Esophagus mucosa (tissue), 1 donor: ENCODE results near the gene NOL3. TPM values are rescaled to one million over a fixed set of nuclear protein-coding genes. Genes with fewer than 3 reads are reported as not detected.

Experiments used
- ATAC-seq: fragments of 200-7000 bp; cut with Tn5 transposase; one replicate; pipeline ENCODE4 v1.9.1; 2020
- total RNA-seq: library from RNA; stranded (reverse); gene quantifications from one replicate; pipeline ENCODE4 v1.2.4, GENCODE V29; 2023
- donor health status: DM: yes; HTN: yes; CAD: no.

NOL3 gene
- total RNA-seq, 1 donor from 2014 or later = 23.3 TPM

GRCh38 chr16:67190448-67191399 lies 20.4 kb downstream of the NOL3 start:
- ATAC-seq = no peak

DNA sequence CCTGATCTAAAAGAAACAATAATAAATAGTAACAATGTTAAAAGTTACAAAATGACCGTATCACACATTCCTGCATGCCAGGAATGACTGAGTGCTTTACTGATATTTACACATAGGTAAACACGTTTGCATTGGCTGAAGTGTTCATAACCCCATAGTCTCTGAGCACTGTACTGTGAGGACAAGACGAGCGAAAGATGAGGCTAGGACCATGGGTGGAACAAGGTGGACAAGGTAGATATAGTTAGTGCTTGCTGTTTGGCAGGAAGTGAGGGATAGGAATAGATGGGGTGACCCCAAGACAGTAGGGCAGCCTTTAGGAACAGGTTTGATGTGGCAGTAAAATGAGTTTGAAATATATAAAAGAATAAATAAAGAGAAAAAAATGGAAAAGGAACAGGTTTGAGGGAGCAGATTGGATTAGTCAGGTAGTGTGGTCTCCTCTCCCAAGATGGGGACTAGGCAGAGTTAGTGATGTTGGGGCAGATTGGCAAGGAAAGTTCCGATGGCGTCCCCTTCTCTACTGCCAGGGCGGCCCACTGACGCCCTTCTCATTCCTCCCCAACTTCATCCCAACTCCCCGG lies 21.2 kb downstream of the NOL3 start:
- ATAC-seq = no peak

GRCh38 chr16:67191995-67192681 lies 21.8 kb downstream of the NOL3 start, which contains the start of gene E2F4:
TSS of gene E2F4 (plus strand) at chr16:67192155. CDS start at chr16:67192228, 73 bp downstream.
- ATAC-seq = peak; percentile 91

- ATAC-seq = peak; percentile 2
These were observed 22.5 kb downstream of the NOL3 start for GRCh38 chr16:67192781-67193361.

- ATAC-seq = no peak
These were observed 23.2 kb downstream of the NOL3 start for GRCh38 chr16:67193536-67193935.

GRCh38 chr16:67194260-67194659 lies 23.9 kb downstream of the NOL3 start:
- no peak for ATAC-seq

- ATAC-seq = no peak
These were observed 25.3 kb downstream of the NOL3 start for GRCh38 chr16:67195676-67196075.

DNA sequence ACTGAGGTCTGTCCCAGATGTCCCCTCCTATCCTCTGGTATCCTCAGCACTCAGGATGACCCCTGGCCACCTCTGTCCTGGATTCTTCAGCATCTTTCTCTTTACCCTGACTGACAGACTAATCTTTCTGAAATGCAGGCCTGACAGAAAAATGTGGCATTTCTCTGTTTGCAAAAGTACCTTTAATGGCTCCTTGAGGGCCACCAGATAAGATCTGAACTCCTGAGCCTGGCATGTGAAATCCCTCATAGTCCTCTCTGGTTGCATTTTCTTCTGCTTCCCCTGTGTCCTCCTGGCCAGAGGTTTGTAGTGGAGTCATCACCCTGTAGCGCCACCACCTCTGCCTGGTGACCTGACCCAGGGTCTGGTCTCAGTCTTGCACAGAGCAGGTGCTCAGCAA lies 26.5 kb downstream of the NOL3 start:
- no peak for ATAC-seq

DNA sequence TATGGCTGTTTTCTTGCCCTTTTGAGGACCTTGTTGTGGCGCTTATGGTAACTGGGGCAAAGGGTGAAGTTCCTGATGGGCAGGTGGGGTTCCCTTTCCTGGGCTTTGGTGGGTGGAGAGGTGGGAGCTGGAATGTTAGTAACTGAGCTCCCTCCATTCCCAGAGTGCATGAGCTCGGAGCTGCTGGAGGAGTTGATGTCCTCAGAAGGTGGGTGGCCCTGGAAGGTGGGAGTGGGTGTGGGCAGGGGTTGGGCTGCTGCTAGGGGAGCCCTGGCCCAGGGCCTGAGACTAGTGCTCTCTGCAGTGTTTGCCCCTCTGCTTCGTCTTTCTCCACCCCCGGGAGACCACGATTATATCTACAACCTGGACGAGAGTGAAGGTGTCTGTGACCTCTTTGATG lies 27.4 kb downstream of the NOL3 start:
- no peak for ATAC-seq

- peak; percentile 63 for ATAC-seq
These were observed 27.9 kb downstream of the NOL3 start for GRCh38 chr16:67198238-67198734.

- peak; percentile 85 for ATAC-seq
These were observed 28.9 kb downstream of the NOL3 start, which contains the start of gene ELMO3 for GRCh38 chr16:67199011-67199807. TSS of gene ELMO3 (plus strand) at chr16:67199131. CDS start at chr16:67199327, 196 bp downstream.

GRCh38 chr16:67199808-67200198 lies 29.5 kb downstream of the NOL3 start:
- no peak for ATAC-seq

GRCh38 chr16:67200491-67200890 lies 30.2 kb downstream of the NOL3 start:
- ATAC-seq = no peak

DNA sequence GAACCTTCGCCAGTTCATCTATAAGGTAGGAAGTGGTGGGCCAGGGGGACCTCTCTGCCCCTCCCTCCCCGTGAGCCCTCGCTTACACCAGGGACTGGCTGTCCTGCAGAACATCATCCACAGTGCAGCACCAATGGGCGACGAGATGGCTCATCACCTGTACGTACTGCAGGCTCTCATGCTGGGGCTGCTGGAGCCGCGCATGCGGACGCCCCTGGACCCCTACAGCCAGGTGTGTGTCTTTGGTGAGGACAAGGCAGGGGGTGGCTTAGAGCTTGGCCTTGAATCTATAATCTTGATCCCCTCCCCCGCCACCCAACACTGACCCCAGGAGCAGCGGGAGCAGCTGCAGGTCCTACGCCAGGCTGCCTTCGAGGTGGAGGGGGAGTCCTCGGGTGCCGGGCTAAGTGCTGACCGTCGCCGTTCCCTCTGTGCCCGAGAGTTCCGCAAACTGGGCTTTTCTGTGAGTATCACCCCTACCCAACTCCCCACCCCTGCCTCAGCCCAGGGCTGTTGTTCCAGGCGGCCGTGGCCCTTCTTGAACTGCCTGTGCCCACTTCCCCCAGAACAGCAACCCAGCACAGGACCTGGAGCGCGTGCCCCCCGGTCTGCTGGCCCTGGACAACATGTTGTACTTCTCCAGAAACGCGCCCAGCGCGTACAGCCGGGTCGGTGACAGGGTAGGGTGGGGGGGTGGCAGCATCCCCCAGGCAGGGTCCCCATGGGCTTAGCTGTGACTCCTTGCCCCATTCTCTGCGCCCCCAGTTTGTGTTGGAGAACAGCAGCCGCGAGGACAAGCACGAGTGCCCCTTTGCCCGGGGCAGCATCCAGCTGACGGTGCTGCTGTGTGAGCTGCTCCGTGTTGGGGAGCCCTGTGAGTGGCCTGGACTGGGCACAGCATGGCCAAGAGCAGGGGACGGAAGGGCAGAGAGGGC lies 31.3 kb downstream of the NOL3 start:
- no peak for ATAC-seq

DNA sequence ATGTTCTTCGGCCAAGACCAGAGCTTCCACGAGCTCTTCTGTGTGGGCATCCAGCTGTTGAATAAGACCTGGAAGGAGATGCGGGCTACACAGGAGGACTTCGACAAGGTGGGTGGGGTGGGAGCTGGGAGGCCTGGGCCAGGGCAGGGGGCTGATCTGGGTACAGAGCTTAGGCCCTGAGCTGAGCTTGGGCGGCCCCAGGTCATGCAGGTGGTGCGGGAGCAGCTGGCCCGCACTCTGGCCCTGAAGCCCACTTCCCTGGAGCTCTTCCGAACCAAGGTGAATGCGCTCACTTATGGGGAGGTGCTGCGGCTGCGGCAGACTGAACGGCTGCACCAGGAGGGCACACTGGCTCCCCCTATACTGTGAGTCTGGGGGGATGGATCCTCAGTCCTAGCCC lies 32.1 kb downstream of the NOL3 start:
- no peak for ATAC-seq

- no peak for ATAC-seq
These were observed 32.7 kb downstream of the NOL3 start for GRCh38 chr16:67202956-67203493.

- no peak for ATAC-seq
These were observed 33.7 kb downstream of the NOL3 start for GRCh38 chr16:67204076-67204475.

DNA sequence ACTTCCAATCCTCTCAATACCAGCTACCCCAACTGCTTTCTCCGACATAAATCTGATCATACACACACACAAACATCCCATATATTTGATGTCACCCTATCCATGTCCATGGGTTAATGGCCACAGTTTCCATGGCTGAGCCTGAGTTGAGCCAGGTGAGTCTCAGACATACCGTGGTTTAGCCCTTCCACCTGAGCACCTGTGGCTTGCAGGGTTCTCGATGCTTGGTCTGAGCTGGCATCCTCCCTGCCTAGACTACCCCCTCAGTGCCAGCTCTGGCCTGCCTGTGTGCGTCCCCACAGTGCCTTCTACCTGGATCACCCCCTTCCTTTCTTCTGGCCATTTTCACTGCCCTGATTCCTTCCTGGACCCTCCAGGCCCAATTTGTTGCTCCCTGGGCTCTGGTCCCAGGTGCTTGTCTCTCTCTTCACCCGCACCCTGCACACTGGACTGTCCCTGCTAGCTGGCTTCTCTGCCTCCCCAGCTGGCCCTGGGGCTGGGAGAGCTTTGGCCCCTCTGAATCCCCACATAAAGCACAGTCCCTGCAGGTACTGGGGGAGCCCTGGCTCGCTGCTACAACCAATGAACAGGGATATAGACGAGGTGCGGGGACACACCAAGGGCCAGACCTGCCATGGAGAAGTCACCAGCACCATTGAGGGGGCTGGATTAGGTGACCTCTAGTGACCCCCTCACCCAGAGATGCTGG lies 35.9 kb downstream of the NOL3 start:
- ATAC-seq = no peak

- ATAC-seq = peak; percentile 29
These were observed 36.5 kb downstream of the NOL3 start for GRCh38 chr16:67206838-67207248.
